Ureter (tissue), 1 donor: ENCODE results near the gene ANO10. TPM values are rescaled to one million over a fixed set of nuclear protein-coding genes. Genes with fewer than 3 reads are reported as not detected.

Experiments used
- DNase-seq: peaks from one replicate; pipeline ENCODE4 v3.0.0-alpha.2; 2020; ENCODE audit warnings: low spot score
- total RNA-seq: library from RNA; stranded (reverse); gene quantifications from one replicate; pipeline ENCODE4 v1.2.4, GENCODE V29; 2023
- donor health status: DM: yes; HTN: yes; CAD: no.

The ANO10 gene
- total RNA-seq, 1 donor from 2014 or later, result 38.0 TPM

- DNase-seq, result no peak
These were observed 273.5 kb downstream of the ANO10 start for GRCh38 chr3:43348350-43348749.

GRCh38 chr3:43347774-43348173 is 274.0 kb downstream of the ANO10 start:
- DNase-seq, result no peak

- no peak for DNase-seq
These were observed 274.6 kb downstream of the ANO10 start for GRCh38 chr3:43346978-43347749.

GRCh38 chr3:43345877-43346276 is 275.9 kb downstream of the ANO10 start:
- no peak for DNase-seq

- no peak for DNase-seq
These were observed 276.6 kb downstream of the ANO10 start for GRCh38 chr3:43345246-43345645.

GRCh38 chr3:43344520-43344919 is 277.3 kb downstream of the ANO10 start:
- no peak for DNase-seq

- DNase-seq, result no peak
These were observed 278.0 kb downstream of the ANO10 start for GRCh38 chr3:43343815-43344214.

- no peak for DNase-seq
These were observed 278.6 kb downstream of the ANO10 start for GRCh38 chr3:43343185-43343584.

- DNase-seq, result no peak
These were observed 280.0 kb downstream of the ANO10 start for GRCh38 chr3:43341788-43342187.

GRCh38 chr3:43340403-43340802 is 281.4 kb downstream of the ANO10 start:
- no peak for DNase-seq

- no peak for DNase-seq
These were observed 283.5 kb downstream of the ANO10 start for GRCh38 chr3:43338295-43338694.

GRCh38 chr3:43335799-43336198 is 286.0 kb downstream of the ANO10 start:
- DNase-seq, result no peak

GRCh38 chr3:43334976-43335375 is 286.8 kb downstream of the ANO10 start:
- no peak for DNase-seq

GRCh38 chr3:43331381-43331780 is 290.4 kb downstream of the ANO10 start:
- DNase-seq, result no peak

- DNase-seq, result no peak
These were observed 290.8 kb downstream of the ANO10 start for GRCh38 chr3:43330981-43331380.

GRCh38 chr3:43328653-43329052 is 293.2 kb downstream of the ANO10 start:
- no peak for DNase-seq

- DNase-seq, result no peak
These were observed 294.2 kb downstream of the ANO10 start for GRCh38 chr3:43327582-43327979.

GRCh38 chr3:43326891-43327581 is 294.8 kb downstream of the ANO10 start:
- no peak for DNase-seq

GRCh38 chr3:43323541-43323940 is 298.3 kb downstream of the ANO10 start:
- no peak for DNase-seq

GRCh38 chr3:43320288-43320687 is 301.5 kb downstream of the ANO10 start:
- no peak for DNase-seq

GRCh38 chr3:43319794-43320193 is 302.0 kb downstream of the ANO10 start:
- DNase-seq, result no peak

GRCh38 chr3:43319376-43319775 is 302.4 kb downstream of the ANO10 start:
- DNase-seq, result peak; percentile 46
